Liver (tissue), 9 donors: ENCODE measurements around the gene KLK1. TPM values are rescaled to one million over a fixed set of nuclear protein-coding genes. Genes with fewer than 3 reads are reported as not detected.

Experiments used
- DNase-seq: peaks from one replicate; pipeline ENCODE4 v3.0.0-alpha.2; 2017; ENCODE audit warnings: low spot score
- H3K27ac ChIP-seq, 2 donors: one replicate each; pipeline ENCODE4 v1.7.0; 2013; ENCODE audit warnings: inconsistent platforms in 2 of 2, low read length in 2 of 2, control low read depth in 1 of 2, low read depth in 1 of 2, mild to moderate bottlenecking in 1 of 2
- H3K27me3 ChIP-seq, 4 donors: one replicate each; pipeline versions ENCODE4 v1.6.1 to v1.7.0; 2013; ENCODE audit warnings: low read length in 3 of 4, inconsistent platforms in 1 of 4, mild to moderate bottlenecking in 1 of 4, moderate library complexity in 1 of 4; ENCODE audit not compliant: control insufficient read depth in 4 of 4, insufficient read depth in 4 of 4
- H3K36me3 ChIP-seq, 4 donors: one replicate each; pipeline versions ENCODE4 v1.6.1 to v1.7.0; 2013; ENCODE audit warnings: low read length in 3 of 4, mild to moderate bottlenecking in 3 of 4, low read depth in 1 of 4, moderate library complexity in 1 of 4; ENCODE audit not compliant: control insufficient read depth in 4 of 4, insufficient read depth in 3 of 4
- H3K4me1 ChIP-seq, 4 donors: one replicate each; pipeline versions ENCODE4 v1.6.1 to v1.7.0; 2013; ENCODE audit warnings: low read length in 3 of 4, mild to moderate bottlenecking in 3 of 4, moderate library complexity in 1 of 4; ENCODE audit not compliant: control insufficient read depth in 4 of 4, insufficient read depth in 4 of 4
- H3K4me3 ChIP-seq, 3 donors: one replicate each; pipeline versions ENCODE4 v1.6.1 to v1.7.0; 2013; ENCODE audit warnings: low read length in 3 of 3, control low read depth in 1 of 3, low read depth in 1 of 3, mild to moderate bottlenecking in 1 of 3
- H3K9ac ChIP-seq, 2 donors: one replicate each; pipeline ENCODE4 v1.7.0; 2013; ENCODE audit warnings: low read length in 2 of 2, mild to moderate bottlenecking in 2 of 2, moderate library complexity in 2 of 2, control low read depth in 1 of 2, low read depth in 1 of 2
- H3K9me3 ChIP-seq, 4 donors: one replicate each; pipeline versions ENCODE4 v1.6.1 to v1.7.0; 2013; ENCODE audit warnings: low read length in 3 of 4; ENCODE audit not compliant: control insufficient read depth in 4 of 4
- CTCF ChIP-seq: fragments of 150-350 bp; IDR thresholded peaks from 2 replicates; pipeline ENCODE4 v1.5.1; 2017; ENCODE audit warnings: improper control_type of control experiment, low read depth, low read length; ENCODE audit not compliant: missing input control
- EGR1 ChIP-seq, 2 donors: IDR thresholded peaks; 2 replicates each; pipeline ENCODE4 v1.6.1; 2016 to 2018; ENCODE audit warnings: antibody characterized with exemption in 2 of 2, low read depth in 2 of 2
- FOXA1 ChIP-seq: IDR thresholded peaks from 2 replicates; pipeline ENCODE4 v1.6.1; 2016; ENCODE audit warnings: antibody characterized with exemption
- FOXA2 ChIP-seq: IDR thresholded peaks from 2 replicates; pipeline ENCODE4 v1.6.1; 2016; ENCODE audit warnings: antibody characterized with exemption
- GABPA ChIP-seq, 2 donors: IDR thresholded peaks in 1 of 2; conservative IDR thresholded peaks in 1 of 2; 2 replicates each; pipeline ENCODE4 v1.6.1; 2016; ENCODE audit warnings: antibody characterized with exemption in 2 of 2, mild to moderate bottlenecking in 1 of 2, moderate library complexity in 1 of 2
- HNF4A ChIP-seq, 2 donors: conservative IDR thresholded peaks; 2 replicates each; pipeline ENCODE4 v1.6.1; 2016; ENCODE audit warnings: antibody characterized with exemption in 2 of 2, mild to moderate bottlenecking in 2 of 2
- HNF4G ChIP-seq: IDR thresholded peaks from 2 replicates; pipeline ENCODE4 v1.6.1; 2016; ENCODE audit warnings: antibody characterized with exemption
- JUND ChIP-seq, 2 donors: IDR thresholded peaks; 2 replicates each; pipeline ENCODE4 v1.6.1; 2016; ENCODE audit warnings: antibody characterized with exemption in 2 of 2
- NR2F2 ChIP-seq: IDR thresholded peaks from 2 replicates; pipeline ENCODE4 v1.6.1; 2016; ENCODE audit warnings: antibody characterized with exemption
- RAD21 ChIP-seq, 2 donors: IDR thresholded peaks; 2 replicates each; pipeline ENCODE4 v1.6.1; 2016; ENCODE audit warnings: antibody characterized with exemption in 2 of 2, mild to moderate bottlenecking in 2 of 2
- REST ChIP-seq: IDR thresholded peaks from 2 replicates; pipeline ENCODE4 v1.6.1; 2016; ENCODE audit warnings: antibody characterized with exemption, mild to moderate bottlenecking
- RXRA ChIP-seq, 2 donors: IDR thresholded peaks; 2 replicates each; pipeline ENCODE4 v1.6.1; 2017 to 2018; ENCODE audit warnings: antibody characterized with exemption in 2 of 2, mild to moderate bottlenecking in 1 of 2
- SP1 ChIP-seq: IDR thresholded peaks from 2 replicates; pipeline ENCODE4 v1.6.1; 2018; ENCODE audit warnings: antibody characterized with exemption, mild to moderate bottlenecking
- TAF1 ChIP-seq: conservative IDR thresholded peaks from 2 replicates; pipeline ENCODE4 v1.6.1; 2016; ENCODE audit warnings: antibody characterized with exemption, mild to moderate bottlenecking
- YY1 ChIP-seq: IDR thresholded peaks from 2 replicates; pipeline ENCODE4 v1.6.1; 2016; ENCODE audit warnings: antibody characterized with exemption, mild to moderate bottlenecking
- ZBTB33 ChIP-seq: IDR thresholded peaks from 2 replicates; pipeline ENCODE4 v1.6.1; 2016; ENCODE audit warnings: antibody characterized with exemption
- WGBS: extraction: QIAGEN DNeasy Blood & Tissue Kit; methylation state at CpG from one replicate; pipeline ENCODE4 v1.1.7; 2013; 5-methylcytosine and 5-hydroxymethylcytosine counted together
- polyA plus RNA-seq, 2 donors: library from polyadenylated mRNA; stranded (reverse) in 1 of 2; unstranded in 1 of 2; fragments of 200-250 nt in 1 of 2; fragments of >200 nt in 1 of 2; fragmentation: Nextera tagmentation in 1 of 2; extraction: Ambion mirVana in 1 of 2; gene quantifications; one replicate each; pipeline versions ENCODE4 v1.2.1 to v1.2.3, GENCODE V29; 2013 to 2015
- total RNA-seq, 2 donors: library from RNA; depleted of rRNA; stranded (reverse); fragments of >200 nt; gene quantifications; one replicate each; pipeline ENCODE4 v1.2.3, GENCODE V29; 2014
- TF ChIP-seq, protein P1 (sequence below): IDR thresholded peaks from 2 replicates; pipeline ENCODE4 v1.6.1; 2016; ENCODE audit warnings: antibody characterized with exemption
- TF ChIP-seq, protein P2 (sequence below): IDR thresholded peaks from 2 replicates; pipeline ENCODE4 v1.6.1; 2016; ENCODE audit warnings: antibody characterized with exemption
- donor health status: healthy.
- donor health status: healthy.
- donor health status: healthy.
- donor health status: healthy.
- donor health status: healthy.

KLK1 gene
- total and polyA plus RNA-seq, 4 donors, result not detected

GRCh38 chr19:50796634-50797428 is 26.8 kb downstream of the KLK1 start:
- Histone ChIP-seq H3K9ac (no peak overlapping the region), H3K27ac (no peak overlapping the region), H3K4me3 (no peak overlapping the region), H3K9me3 (no peaks in the 10 kb centered on the region), H3K4me1 (no peaks in the 10 kb centered on the region), H3K36me3 (peaks cover 6 to 39% (median 9%) of the 10 kb centered on the region in 4 donors), H3K27me3 (no peaks in the 10 kb centered on the region)
- 93% methylated on average over 8 of the region's 8 CpGs for WGBS
- no peak for DNase-seq
- TF ChIP-seq YY1 (no peak), CTCF (no peak), RAD21 (IDR thresholded peaks at IDR 0.05) (no peak), ZBTB33 (no peak), FOXA2 (no peak), TAF1 (no peak), HNF4A (conservative IDR thresholded peaks at IDR 0.05) (no peak), GABPA (IDR thresholded peaks at IDR 0.05 in 1 of 2, conservative IDR thresholded peaks at IDR 0.05 in 1 of 2) (no peak), SP1 (no peak), REST (no peak), JUND (IDR thresholded peaks at IDR 0.05) (no peak), FOXA1 (no peak), EGR1 (IDR thresholded peaks at IDR 0.05; ENCODE audit: low read depth in 2 of 2) (no peak)
- TF ChIP-seq, protein P1, sequence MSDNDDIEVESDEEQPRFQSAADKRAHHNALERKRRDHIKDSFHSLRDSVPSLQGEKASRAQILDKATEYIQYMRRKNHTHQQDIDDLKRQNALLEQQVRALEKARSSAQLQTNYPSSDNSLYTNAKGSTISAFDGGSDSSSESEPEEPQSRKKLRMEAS, result no peak

- no peak for DNase-seq
- Histone ChIP-seq H3K4me3 (no peak overlapping the region), H3K9me3 (no peaks in the 10 kb centered on the region), H3K9ac (no peak overlapping the region), H3K27ac (no peak overlapping the region), H3K36me3 (peaks cover 6 to 38% (median 8%) of the 10 kb centered on the region in 4 donors), H3K27me3 (no peaks in the 10 kb centered on the region), H3K4me1 (no peaks in the 10 kb centered on the region)
- TF ChIP-seq, protein P2, sequence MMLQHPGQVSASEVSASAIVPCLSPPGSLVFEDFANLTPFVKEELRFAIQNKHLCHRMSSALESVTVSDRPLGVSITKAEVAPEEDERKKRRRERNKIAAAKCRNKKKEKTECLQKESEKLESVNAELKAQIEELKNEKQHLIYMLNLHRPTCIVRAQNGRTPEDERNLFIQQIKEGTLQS, result no peak
- TF ChIP-seq FOXA2, result no peak
- no peak for TF ChIP-seq YY1
- no peak for TF ChIP-seq EGR1 (IDR thresholded peaks at IDR 0.05; ENCODE audit: low read depth in 2 of 2)
- TF ChIP-seq RXRA (IDR thresholded peaks at IDR 0.05), result no peak
- no peak for TF ChIP-seq HNF4G
- TF ChIP-seq GABPA (IDR thresholded peaks at IDR 0.05 in 1 of 2, conservative IDR thresholded peaks at IDR 0.05 in 1 of 2), result no peak
- TF ChIP-seq SP1, result no peak
- no peak for TF ChIP-seq NR2F2
- no peak for TF ChIP-seq HNF4A (conservative IDR thresholded peaks at IDR 0.05)
- WGBS, result 91% methylated on average over 9 of the region's 9 CpGs
These were observed 27.4 kb downstream of the KLK1 start for GRCh38 chr19:50796128-50796633.
